ENCODE measurements around the gene SEPTIN8. TPM values are rescaled to one million over a fixed set of nuclear protein-coding genes. Genes with fewer than 3 reads are reported as not detected.

SEPTIN8 gene
- polyA plus RNA-seq, 2 of the 4 experiments (the other 2 are of a cell fraction) = 20.8 to 29.2 TPM

GRCh38 chr5:132772291-132773070 lies 4.6 kb downstream of the SEPTIN8 start:
- H3K4me2 ChIP-seq = no peak overlapping the region

GRCh38 chr5:132771503-132771998 lies 5.5 kb downstream of the SEPTIN8 start:
- H3K27ac ChIP-seq = no peak overlapping the region
- CTCF ChIA-PET = interaction anchor here (1.2 to 1.5 kb wide), 2 partner anchors 9 to 17 kb away, joined by 3 read pairs; no protein-coding TSS in a partner anchor
- POLR2A ChIA-PET = no interaction called here
- H3K4me1 ChIP-seq = peaks cover 7% of the 10 kb centered on the region
- no peaks in the 10 kb centered on the region for H3K9me3 ChIP-seq
- H3K4me2 ChIP-seq = no peak overlapping the region
- H3K4me3 ChIP-seq = no peak overlapping the region
- 88% methylated on average over 7 of the region's 8 CpGs for WGBS (ENCODE audit: missing lambda C conversion rate)
- DNase-seq (ENCODE audit: low read depth in 1 of 2, low spot score in 1 of 2) = peak in 1 of 2 experiments; percentile 17
- no peak for TF ChIP-seq SREBF2 (IDR thresholded peaks at IDR 0.05)
- TF ChIP-seq EHMT2 (IDR thresholded peaks at IDR 0.05; ENCODE audit: low read depth) = no peak
- TF ChIP-seq NPAS2 (CRISPR knock-in tag; IDR thresholded peaks at IDR 0.05; ENCODE audit: borderline replicate concordance) = no peak
- ATAC-seq = no peak
- FAIRE-seq = no peak

More at GRCh38 chr5:132772291-132773070, 4.6 kb downstream of the SEPTIN8 start:
- TF ChIP-seq GATA3 (IDR thresholded peaks at IDR 0.05; ENCODE audit: borderline replicate concordance) (no peak), TP53 (CRISPR knock-in tag; IDR thresholded peaks at IDR 0.05) (no peak), ZFP36 (IDR thresholded peaks at IDR 0.05; ENCODE audit: borderline replicate concordance, partially characterized antibody) (no peak), FOSL2 (IDR thresholded peaks at IDR 0.05) (no peak), FOSL2 (CRISPR knock-in tag; IDR thresholded peaks at IDR 0.05) (no peak), ELK1 (IDR thresholded peaks at IDR 0.05; ENCODE audit: low read depth, low read length) (no peak), EHF (CRISPR knock-in tag; IDR thresholded peaks at IDR 0.05) (no peak), NPAS2 (CRISPR knock-in tag; IDR thresholded peaks at IDR 0.05; ENCODE audit: borderline replicate concordance) (no peak), HMGXB4 (CRISPR knock-in tag; IDR thresholded peaks at IDR 0.05; ENCODE audit: borderline replicate concordance) (no peak), ESRRA (IDR thresholded peaks at IDR 0.05; ENCODE audit: borderline replicate concordance, low read length) (no peak), SMC3 (IDR thresholded peaks at IDR 0.05) (no peak), HOXA7 (CRISPR knock-in tag; IDR thresholded peaks at IDR 0.05) (no peak)
- POLR2A ChIA-PET = no interaction called here
- ATAC-seq = no peak
- Histone ChIP-seq H3K9me3 (no peaks in the 10 kb centered on the region), H3K4me1 (peaks cover 7% of the 10 kb centered on the region), H3K4me3 (no peak overlapping the region), H3K27ac (no peak overlapping the region)
- FAIRE-seq = no peak
- 83% methylated on average over 8 of the region's 8 CpGs for WGBS (ENCODE audit: missing lambda C conversion rate)
- no peak for DNase-seq (ENCODE audit: low read depth in 1 of 2, low spot score in 1 of 2)
- CTCF ChIA-PET = interaction anchor here (0.6 to 1.6 kb wide), 4 partner anchors 8 to 91 kb away, joined by 3 read pairs; no protein-coding TSS in a partner anchor

- ATAC-seq = no peak
- WGBS (ENCODE audit: missing lambda C conversion rate) = 96% methylated on average over 8 of the region's 8 CpGs
These were observed 6.4 kb downstream of the SEPTIN8 start for GRCh38 chr5:132770476-132771159.

More at GRCh38 chr5:132770476-132771159, 6.4 kb downstream of the SEPTIN8 start:
- peaks cover 2% of the 10 kb centered on the region; the same call in 2 of the 3 replicates for H3K4me1 ChIP-seq
- POLR2A ChIA-PET = no interaction called here
- no peak for DNase-seq (ENCODE audit: low read depth in 1 of 2, low spot score in 1 of 2)
- CTCF ChIA-PET = interaction anchor here (0.7 to 1.5 kb wide), 2 partner anchors 16 to 55 kb away, joined by 3 read pairs; no protein-coding TSS in a partner anchor
- no peak for FAIRE-seq
- H3K4me3 ChIP-seq = no peak overlapping the region
- no peak overlapping the region for H3K27ac ChIP-seq
- H3K4me2 ChIP-seq = no peak overlapping the region
- no peaks in the 10 kb centered on the region for H3K9me3 ChIP-seq
- TF ChIP-seq NPAS2 (CRISPR knock-in tag; IDR thresholded peaks at IDR 0.05; ENCODE audit: borderline replicate concordance) (no peak), MAFK (IDR thresholded peaks at IDR 0.05; ENCODE audit: partially characterized antibody) (no peak), RARB (CRISPR knock-in tag; IDR thresholded peaks at IDR 0.05) (no peak), NR3C1 (IDR thresholded peaks at IDR 0.05) (no peak), CTCF (IDR thresholded peaks at IDR 0.05) (no peak), EHMT2 (IDR thresholded peaks at IDR 0.05; ENCODE audit: low read depth) (no peak), POLR2AphosphoS2 (conservative IDR thresholded peaks at IDR 0.05; ENCODE audit: low read length) (no peak), ZNF302 (CRISPR knock-in tag; IDR thresholded peaks at IDR 0.05) (no peak), FOSL2 (IDR thresholded peaks at IDR 0.05) (no peak), FOSL2 (CRISPR knock-in tag; IDR thresholded peaks at IDR 0.05) (no peak), BHLHE40 (IDR thresholded peaks at IDR 0.05; ENCODE audit: low read depth, low read length) (no peak), HOXB13 (CRISPR knock-in tag; IDR thresholded peaks at IDR 0.05; ENCODE audit: low read depth) (no peak)
